Liver (tissue), 9 donors: Measurements from ENCODE around the gene NF2. TPM values are rescaled to one million over a fixed set of nuclear protein-coding genes. Genes with fewer than 3 reads are reported as not detected.

Experiments
- DNase-seq: peaks from one replicate; pipeline ENCODE4 v3.0.0-alpha.2; 2017; ENCODE audit warnings: low spot score
- H3K27ac ChIP-seq, 2 donors: one replicate each; pipeline ENCODE4 v1.7.0; 2013; ENCODE audit warnings: inconsistent platforms in 2 of 2, low read length in 2 of 2, control low read depth in 1 of 2, low read depth in 1 of 2, mild to moderate bottlenecking in 1 of 2
- H3K27me3 ChIP-seq, 4 donors: one replicate each; pipeline versions ENCODE4 v1.6.1 to v1.7.0; 2013; ENCODE audit warnings: low read length in 3 of 4, inconsistent platforms in 1 of 4, mild to moderate bottlenecking in 1 of 4, moderate library complexity in 1 of 4; ENCODE audit not compliant: control insufficient read depth in 4 of 4, insufficient read depth in 4 of 4
- H3K36me3 ChIP-seq, 4 donors: one replicate each; pipeline versions ENCODE4 v1.6.1 to v1.7.0; 2013; ENCODE audit warnings: low read length in 3 of 4, mild to moderate bottlenecking in 3 of 4, low read depth in 1 of 4, moderate library complexity in 1 of 4; ENCODE audit not compliant: control insufficient read depth in 4 of 4, insufficient read depth in 3 of 4
- H3K4me1 ChIP-seq, 4 donors: one replicate each; pipeline versions ENCODE4 v1.6.1 to v1.7.0; 2013; ENCODE audit warnings: low read length in 3 of 4, mild to moderate bottlenecking in 3 of 4, moderate library complexity in 1 of 4; ENCODE audit not compliant: control insufficient read depth in 4 of 4, insufficient read depth in 4 of 4
- H3K4me3 ChIP-seq, 3 donors: one replicate each; pipeline versions ENCODE4 v1.6.1 to v1.7.0; 2013; ENCODE audit warnings: low read length in 3 of 3, control low read depth in 1 of 3, low read depth in 1 of 3, mild to moderate bottlenecking in 1 of 3
- H3K9ac ChIP-seq, 2 donors: one replicate each; pipeline ENCODE4 v1.7.0; 2013; ENCODE audit warnings: low read length in 2 of 2, mild to moderate bottlenecking in 2 of 2, moderate library complexity in 2 of 2, control low read depth in 1 of 2, low read depth in 1 of 2
- H3K9me3 ChIP-seq, 4 donors: one replicate each; pipeline versions ENCODE4 v1.6.1 to v1.7.0; 2013; ENCODE audit warnings: low read length in 3 of 4; ENCODE audit not compliant: control insufficient read depth in 4 of 4
- EGR1 ChIP-seq, 2 donors: IDR thresholded peaks; 2 replicates each; pipeline ENCODE4 v1.6.1; 2016 to 2018; ENCODE audit warnings: antibody characterized with exemption in 2 of 2, low read depth in 2 of 2
- FOXA1 ChIP-seq: IDR thresholded peaks from 2 replicates; pipeline ENCODE4 v1.6.1; 2016; ENCODE audit warnings: antibody characterized with exemption
- FOXA2 ChIP-seq: IDR thresholded peaks from 2 replicates; pipeline ENCODE4 v1.6.1; 2016; ENCODE audit warnings: antibody characterized with exemption
- GABPA ChIP-seq, 2 donors: IDR thresholded peaks in 1 of 2; conservative IDR thresholded peaks in 1 of 2; 2 replicates each; pipeline ENCODE4 v1.6.1; 2016; ENCODE audit warnings: antibody characterized with exemption in 2 of 2, mild to moderate bottlenecking in 1 of 2, moderate library complexity in 1 of 2
- HNF4G ChIP-seq: IDR thresholded peaks from 2 replicates; pipeline ENCODE4 v1.6.1; 2016; ENCODE audit warnings: antibody characterized with exemption
- JUND ChIP-seq, 2 donors: IDR thresholded peaks; 2 replicates each; pipeline ENCODE4 v1.6.1; 2016; ENCODE audit warnings: antibody characterized with exemption in 2 of 2
- NR2F2 ChIP-seq: IDR thresholded peaks from 2 replicates; pipeline ENCODE4 v1.6.1; 2016; ENCODE audit warnings: antibody characterized with exemption
- RAD21 ChIP-seq, 2 donors: IDR thresholded peaks; 2 replicates each; pipeline ENCODE4 v1.6.1; 2016; ENCODE audit warnings: antibody characterized with exemption in 2 of 2, mild to moderate bottlenecking in 2 of 2
- SP1 ChIP-seq: IDR thresholded peaks from 2 replicates; pipeline ENCODE4 v1.6.1; 2018; ENCODE audit warnings: antibody characterized with exemption, mild to moderate bottlenecking
- TAF1 ChIP-seq: conservative IDR thresholded peaks from 2 replicates; pipeline ENCODE4 v1.6.1; 2016; ENCODE audit warnings: antibody characterized with exemption, mild to moderate bottlenecking
- YY1 ChIP-seq: IDR thresholded peaks from 2 replicates; pipeline ENCODE4 v1.6.1; 2016; ENCODE audit warnings: antibody characterized with exemption, mild to moderate bottlenecking
- WGBS: extraction: QIAGEN DNeasy Blood & Tissue Kit; methylation state at CpG from one replicate; pipeline ENCODE4 v1.1.7; 2013; 5-methylcytosine and 5-hydroxymethylcytosine counted together
- polyA plus RNA-seq, 2 donors: library from polyadenylated mRNA; stranded (reverse) in 1 of 2; unstranded in 1 of 2; fragments of 200-250 nt in 1 of 2; fragments of >200 nt in 1 of 2; fragmentation: Nextera tagmentation in 1 of 2; extraction: Ambion mirVana in 1 of 2; gene quantifications; one replicate each; pipeline versions ENCODE4 v1.2.1 to v1.2.3, GENCODE V29; 2013 to 2015
- total RNA-seq, 2 donors: library from RNA; depleted of rRNA; stranded (reverse); fragments of >200 nt; gene quantifications; one replicate each; pipeline ENCODE4 v1.2.3, GENCODE V29; 2014
- TF ChIP-seq, protein P1 (sequence below): IDR thresholded peaks from 2 replicates; pipeline ENCODE4 v1.6.1; 2016; ENCODE audit warnings: antibody characterized with exemption
- TF ChIP-seq, protein P2 (sequence below): IDR thresholded peaks from 2 replicates; pipeline ENCODE4 v1.6.1; 2016; ENCODE audit warnings: antibody characterized with exemption
- TF ChIP-seq, protein P3 (sequence below): IDR thresholded peaks from 2 replicates; pipeline ENCODE4 v1.6.1; 2016; ENCODE audit warnings: antibody characterized with exemption
- TF ChIP-seq, protein P4 (sequence below): IDR thresholded peaks from 2 replicates; pipeline ENCODE4 v1.6.1; 2016; ENCODE audit warnings: antibody characterized with exemption, mild to moderate bottlenecking
- donor health status: healthy.
- donor health status: healthy.
- donor health status: healthy.
- donor health status: healthy.
- donor health status: healthy.

The NF2 gene
- total and polyA plus RNA-seq, 4 donors, result 6.2 to 25.2 (median 11.2) TPM

DNA sequence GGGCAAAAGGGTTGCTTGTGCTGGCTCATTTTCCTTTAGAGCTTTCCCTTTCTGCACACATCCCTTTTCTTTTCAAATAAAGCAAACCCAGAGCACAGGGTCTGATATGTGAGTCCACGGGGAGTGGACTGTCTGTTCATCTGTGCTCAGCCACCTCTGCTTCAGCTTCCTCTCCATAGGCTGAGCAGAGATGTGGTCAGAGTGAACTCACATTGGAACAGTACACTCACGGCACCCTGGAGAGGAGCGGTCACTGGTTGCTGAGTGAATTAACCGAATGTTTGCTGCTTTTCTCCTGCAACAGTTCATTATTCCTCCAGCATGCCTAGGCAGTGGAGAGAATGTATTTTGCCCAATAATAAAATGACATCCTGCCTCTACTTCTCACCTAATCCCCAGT is 80.1 kb downstream of the NF2 start:
- H3K36me3 ChIP-seq, result peaks cover 14 to 62% (median 33%) of the 10 kb centered on the region in 4 donors

DNA sequence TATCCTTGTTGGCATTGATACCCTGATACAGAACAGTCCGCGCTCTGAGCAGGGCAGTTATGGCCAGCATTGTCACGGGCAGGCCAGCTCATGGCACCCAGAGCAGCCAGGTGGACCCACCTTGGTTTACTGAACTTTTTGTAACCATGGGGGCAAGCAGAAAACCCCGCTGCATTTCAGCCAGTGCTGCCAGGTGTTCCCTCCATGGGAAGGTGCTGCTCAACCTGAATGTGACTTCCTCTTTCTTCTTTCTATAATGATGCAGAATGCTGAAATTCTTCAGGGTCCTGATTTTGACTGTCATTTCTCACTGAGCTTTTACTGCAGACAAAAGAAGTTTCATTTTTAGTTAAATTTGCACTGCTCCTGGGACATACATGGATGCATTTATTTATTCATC is 80.8 kb downstream of the NF2 start:
- no peaks in the 10 kb centered on the region for H3K4me1 ChIP-seq
- H3K27me3 ChIP-seq, result no peaks in the 10 kb centered on the region
- H3K9ac ChIP-seq, result no peak overlapping the region
- H3K9me3 ChIP-seq, result no peaks in the 10 kb centered on the region
- H3K27ac ChIP-seq, result no peak overlapping the region
- no peak overlapping the region for H3K4me3 ChIP-seq
- no peak for DNase-seq
- TF ChIP-seq, protein P1, sequence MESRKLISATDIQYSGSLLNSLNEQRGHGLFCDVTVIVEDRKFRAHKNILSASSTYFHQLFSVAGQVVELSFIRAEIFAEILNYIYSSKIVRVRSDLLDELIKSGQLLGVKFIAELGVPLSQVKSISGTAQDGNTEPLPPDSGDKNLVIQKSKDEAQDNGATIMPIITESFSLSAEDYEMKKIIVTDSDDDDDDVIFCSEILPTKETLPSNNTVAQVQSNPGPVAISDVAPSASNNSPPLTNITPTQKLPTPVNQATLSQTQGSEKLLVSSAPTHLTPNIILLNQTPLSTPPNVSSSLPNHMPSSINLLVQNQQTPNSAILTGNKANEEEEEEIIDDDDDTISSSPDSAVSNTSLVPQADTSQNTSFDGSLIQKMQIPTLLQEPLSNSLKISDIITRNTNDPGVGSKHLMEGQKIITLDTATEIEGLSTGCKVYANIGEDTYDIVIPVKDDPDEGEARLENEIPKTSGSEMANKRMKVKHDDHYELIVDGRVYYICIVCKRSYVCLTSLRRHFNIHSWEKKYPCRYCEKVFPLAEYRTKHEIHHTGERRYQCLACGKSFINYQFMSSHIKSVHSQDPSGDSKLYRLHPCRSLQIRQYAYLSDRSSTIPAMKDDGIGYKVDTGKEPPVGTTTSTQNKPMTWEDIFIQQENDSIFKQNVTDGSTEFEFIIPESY, result no peak
- TF ChIP-seq SP1 (no peak), FOXA2 (no peak), FOXA1 (no peak), EGR1 (IDR thresholded peaks at IDR 0.05; ENCODE audit: low read depth in 2 of 2) (no peak), RAD21 (IDR thresholded peaks at IDR 0.05) (no peak)
- TF ChIP-seq, protein P2, sequence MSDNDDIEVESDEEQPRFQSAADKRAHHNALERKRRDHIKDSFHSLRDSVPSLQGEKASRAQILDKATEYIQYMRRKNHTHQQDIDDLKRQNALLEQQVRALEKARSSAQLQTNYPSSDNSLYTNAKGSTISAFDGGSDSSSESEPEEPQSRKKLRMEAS, result no peak
- TF ChIP-seq, protein P3, sequence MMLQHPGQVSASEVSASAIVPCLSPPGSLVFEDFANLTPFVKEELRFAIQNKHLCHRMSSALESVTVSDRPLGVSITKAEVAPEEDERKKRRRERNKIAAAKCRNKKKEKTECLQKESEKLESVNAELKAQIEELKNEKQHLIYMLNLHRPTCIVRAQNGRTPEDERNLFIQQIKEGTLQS, result no peak
- H3K36me3 ChIP-seq, result peaks cover 9 to 55% (median 27%) of the 10 kb centered on the region in 4 donors
- WGBS, result 96% methylated on average over 4 of the region's 4 CpGs

More for the DNA sequence above, 80.1 kb downstream of the NF2 start:
- H3K9ac ChIP-seq, result no peak overlapping the region
- H3K27me3 ChIP-seq, result no peaks in the 10 kb centered on the region
- WGBS, result 96% methylated on average over 4 of the region's 4 CpGs
- H3K4me3 ChIP-seq, result no peak overlapping the region
- TF ChIP-seq RAD21 (IDR thresholded peaks at IDR 0.05) (no peak), FOXA1 (no peak), JUND (IDR thresholded peaks at IDR 0.05) (no peak), TAF1 (no peak), EGR1 (IDR thresholded peaks at IDR 0.05; ENCODE audit: low read depth in 2 of 2) (no peak), HNF4G (no peak)
- TF ChIP-seq, protein P2, result no peak
- TF ChIP-seq, protein P1, result no peak
- TF ChIP-seq, protein P3, result no peak
- no peaks in the 10 kb centered on the region for H3K4me1 ChIP-seq
- no peak for DNase-seq
- H3K27ac ChIP-seq, result no peak overlapping the region
- H3K9me3 ChIP-seq, result no peaks in the 10 kb centered on the region

DNA sequence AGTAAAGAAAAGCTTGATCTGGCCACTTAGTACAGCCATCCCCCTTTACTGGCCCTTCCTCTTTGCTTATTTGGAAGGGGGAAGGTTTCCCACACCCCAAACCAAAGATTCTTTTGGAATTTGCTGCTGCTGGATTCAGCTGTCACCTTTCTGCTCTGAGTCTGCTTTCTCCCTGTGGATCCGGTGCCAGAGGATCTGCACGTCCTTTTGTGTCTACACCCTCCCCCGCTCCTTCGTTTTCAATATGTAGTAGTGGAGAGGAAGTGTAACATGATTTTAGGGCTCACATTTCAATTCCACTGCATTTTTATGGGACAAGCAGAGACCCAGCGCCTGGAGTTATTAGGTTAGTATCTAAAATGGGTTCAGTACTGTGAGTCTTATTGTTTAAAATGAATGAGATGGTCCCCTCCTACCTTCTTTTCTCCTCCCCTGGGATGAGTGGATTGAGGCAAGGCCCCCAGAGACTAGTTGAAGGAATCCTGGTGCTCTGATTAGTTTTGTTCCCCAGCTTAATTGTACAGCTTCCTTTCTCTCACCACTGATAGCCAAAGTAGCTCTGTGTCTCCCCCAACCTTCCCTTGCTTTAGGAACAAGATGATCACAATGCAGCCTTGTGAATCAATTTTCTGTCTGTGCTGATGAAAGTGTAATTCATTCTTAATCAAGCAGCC is 85.9 kb downstream of the NF2 start:
- H3K36me3 ChIP-seq, result peaks cover 3 to 32% (median 5%) of the 10 kb centered on the region in 4 donors
- DNase-seq, result no peak
- H3K9me3 ChIP-seq, result no peaks in the 10 kb centered on the region
- TF ChIP-seq JUND (IDR thresholded peaks at IDR 0.05) (no peak), RAD21 (IDR thresholded peaks at IDR 0.05) (no peak), NR2F2 (no peak), HNF4G (no peak), GABPA (IDR thresholded peaks at IDR 0.05 in 1 of 2, conservative IDR thresholded peaks at IDR 0.05 in 1 of 2) (no peak), FOXA1 (no peak), YY1 (no peak)
- TF ChIP-seq, protein P2, result no peak
- TF ChIP-seq, protein P4, sequence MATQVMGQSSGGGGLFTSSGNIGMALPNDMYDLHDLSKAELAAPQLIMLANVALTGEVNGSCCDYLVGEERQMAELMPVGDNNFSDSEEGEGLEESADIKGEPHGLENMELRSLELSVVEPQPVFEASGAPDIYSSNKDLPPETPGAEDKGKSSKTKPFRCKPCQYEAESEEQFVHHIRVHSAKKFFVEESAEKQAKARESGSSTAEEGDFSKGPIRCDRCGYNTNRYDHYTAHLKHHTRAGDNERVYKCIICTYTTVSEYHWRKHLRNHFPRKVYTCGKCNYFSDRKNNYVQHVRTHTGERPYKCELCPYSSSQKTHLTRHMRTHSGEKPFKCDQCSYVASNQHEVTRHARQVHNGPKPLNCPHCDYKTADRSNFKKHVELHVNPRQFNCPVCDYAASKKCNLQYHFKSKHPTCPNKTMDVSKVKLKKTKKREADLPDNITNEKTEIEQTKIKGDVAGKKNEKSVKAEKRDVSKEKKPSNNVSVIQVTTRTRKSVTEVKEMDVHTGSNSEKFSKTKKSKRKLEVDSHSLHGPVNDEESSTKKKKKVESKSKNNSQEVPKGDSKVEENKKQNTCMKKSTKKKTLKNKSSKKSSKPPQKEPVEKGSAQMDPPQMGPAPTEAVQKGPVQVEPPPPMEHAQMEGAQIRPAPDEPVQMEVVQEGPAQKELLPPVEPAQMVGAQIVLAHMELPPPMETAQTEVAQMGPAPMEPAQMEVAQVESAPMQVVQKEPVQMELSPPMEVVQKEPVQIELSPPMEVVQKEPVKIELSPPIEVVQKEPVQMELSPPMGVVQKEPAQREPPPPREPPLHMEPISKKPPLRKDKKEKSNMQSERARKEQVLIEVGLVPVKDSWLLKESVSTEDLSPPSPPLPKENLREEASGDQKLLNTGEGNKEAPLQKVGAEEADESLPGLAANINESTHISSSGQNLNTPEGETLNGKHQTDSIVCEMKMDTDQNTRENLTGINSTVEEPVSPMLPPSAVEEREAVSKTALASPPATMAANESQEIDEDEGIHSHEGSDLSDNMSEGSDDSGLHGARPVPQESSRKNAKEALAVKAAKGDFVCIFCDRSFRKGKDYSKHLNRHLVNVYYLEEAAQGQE, result no peak
- TF ChIP-seq, protein P3, result no peak
- no peak overlapping the region for H3K27ac ChIP-seq
- H3K27me3 ChIP-seq, result no peaks in the 10 kb centered on the region
- H3K4me3 ChIP-seq, result no peak overlapping the region
- H3K9ac ChIP-seq, result no peak overlapping the region
- WGBS, result 89% methylated on average over 5 of the region's 5 CpGs
- H3K4me1 ChIP-seq, result no peaks in the 10 kb centered on the region
